ENCODE measurements around the gene AANAT.

AANAT gene

DNA sequence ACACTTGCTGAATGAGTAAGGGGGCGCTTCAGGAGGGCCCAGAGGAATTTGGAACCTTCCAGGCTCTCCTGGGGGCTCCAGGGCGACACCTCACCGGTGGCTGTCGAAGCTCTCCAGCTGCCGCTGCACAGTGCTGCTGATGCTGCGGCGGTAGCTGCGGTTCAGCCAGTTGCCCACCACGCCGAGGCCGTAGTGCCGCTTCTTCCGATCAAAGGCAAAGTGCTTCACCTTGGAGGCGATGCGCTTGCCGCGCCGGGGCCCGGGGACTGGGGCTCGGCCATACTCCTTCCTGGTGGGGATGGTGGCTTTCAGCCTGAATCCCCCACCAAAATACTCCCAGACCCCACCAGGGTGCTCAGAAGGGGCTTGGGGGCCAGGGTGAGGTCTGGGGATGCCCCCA is 9.3 kb downstream of the AANAT start:
- POLR2A ChIA-PET, result interaction anchor here (1.2 to 1.6 kb wide), 2 partner anchors 9 to 123 kb away, joined by 3 read pairs; partner anchors contain the start of gene PRPSAP1
- CTCF ChIA-PET, result interaction anchor here (1.4 to 4.2 kb wide), 3 partner anchors 10 to 29 kb away, joined by 3 to 24 read pairs (median 12); partner anchors contain the start of gene AANAT

DNA sequence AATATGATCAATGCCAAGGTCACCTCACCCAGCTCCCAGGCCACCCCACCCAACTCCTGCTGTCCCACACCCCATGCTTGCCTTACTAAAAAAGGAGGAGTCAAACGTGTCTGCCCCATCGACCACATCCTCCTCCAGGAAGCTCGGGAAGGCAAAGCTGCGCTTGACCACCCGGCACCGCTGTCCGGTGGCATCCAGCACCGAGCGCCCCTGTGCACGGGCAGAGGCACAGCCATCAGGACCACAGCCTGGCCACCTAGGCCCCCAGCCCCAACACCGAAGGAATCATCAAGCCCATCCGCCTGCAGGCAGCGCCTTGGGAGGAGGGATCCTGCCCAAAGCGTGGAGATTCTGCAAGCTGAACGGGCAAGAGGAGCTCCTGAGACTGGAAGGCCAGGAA is 10.2 kb downstream of the AANAT start:
- H3K4me3 ChIP-seq (ENCODE audit: low read depth, low read length), result no peak overlapping the region
- ChIA-PET POLR2A (interaction anchor here (1.2 to 1.6 kb wide), 2 partner anchors 8 to 124 kb away, joined by 3 read pairs; partner anchors contain the start of gene PRPSAP1), CTCF (interaction anchor here (1.2 to 4.2 kb wide), 6 partner anchors 11 to 78 kb away, joined by 3 to 24 read pairs (median 4); partner anchors contain the start of gene AANAT)
- TF ChIP-seq ZNF175 (tag by site-specific recombination; IDR thresholded peaks at IDR 0.05), result no peak
- TF ChIP-seq, protein P1, sequence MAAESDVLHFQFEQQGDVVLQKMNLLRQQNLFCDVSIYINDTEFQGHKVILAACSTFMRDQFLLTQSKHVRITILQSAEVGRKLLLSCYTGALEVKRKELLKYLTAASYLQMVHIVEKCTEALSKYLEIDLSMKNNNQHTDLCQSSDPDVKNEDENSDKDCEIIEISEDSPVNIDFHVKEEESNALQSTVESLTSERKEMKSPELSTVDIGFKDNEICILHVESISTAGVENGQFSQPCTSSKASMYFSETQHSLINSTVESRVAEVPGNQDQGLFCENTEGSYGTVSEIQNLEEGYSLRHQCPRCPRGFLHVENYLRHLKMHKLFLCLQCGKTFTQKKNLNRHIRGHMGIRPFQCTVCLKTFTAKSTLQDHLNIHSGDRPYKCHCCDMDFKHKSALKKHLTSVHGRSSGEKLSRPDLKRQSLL (tag by site-specific recombination; IDR thresholded peaks at IDR 0.05), result no peak
- no peak for TF ChIP-seq ZNF350 (tag by site-specific recombination; IDR thresholded peaks at IDR 0.05)
- no peak for TF ChIP-seq ZNF266 (tag by site-specific recombination; IDR thresholded peaks at IDR 0.05; ENCODE audit: low read depth)
- no peak for TF ChIP-seq SCRT1 (tag by site-specific recombination; IDR thresholded peaks at IDR 0.05; ENCODE audit: borderline replicate concordance)
- TF ChIP-seq ZNF843 (tag by site-specific recombination; IDR thresholded peaks at IDR 0.05), result no peak
- TF ChIP-seq, protein P2, sequence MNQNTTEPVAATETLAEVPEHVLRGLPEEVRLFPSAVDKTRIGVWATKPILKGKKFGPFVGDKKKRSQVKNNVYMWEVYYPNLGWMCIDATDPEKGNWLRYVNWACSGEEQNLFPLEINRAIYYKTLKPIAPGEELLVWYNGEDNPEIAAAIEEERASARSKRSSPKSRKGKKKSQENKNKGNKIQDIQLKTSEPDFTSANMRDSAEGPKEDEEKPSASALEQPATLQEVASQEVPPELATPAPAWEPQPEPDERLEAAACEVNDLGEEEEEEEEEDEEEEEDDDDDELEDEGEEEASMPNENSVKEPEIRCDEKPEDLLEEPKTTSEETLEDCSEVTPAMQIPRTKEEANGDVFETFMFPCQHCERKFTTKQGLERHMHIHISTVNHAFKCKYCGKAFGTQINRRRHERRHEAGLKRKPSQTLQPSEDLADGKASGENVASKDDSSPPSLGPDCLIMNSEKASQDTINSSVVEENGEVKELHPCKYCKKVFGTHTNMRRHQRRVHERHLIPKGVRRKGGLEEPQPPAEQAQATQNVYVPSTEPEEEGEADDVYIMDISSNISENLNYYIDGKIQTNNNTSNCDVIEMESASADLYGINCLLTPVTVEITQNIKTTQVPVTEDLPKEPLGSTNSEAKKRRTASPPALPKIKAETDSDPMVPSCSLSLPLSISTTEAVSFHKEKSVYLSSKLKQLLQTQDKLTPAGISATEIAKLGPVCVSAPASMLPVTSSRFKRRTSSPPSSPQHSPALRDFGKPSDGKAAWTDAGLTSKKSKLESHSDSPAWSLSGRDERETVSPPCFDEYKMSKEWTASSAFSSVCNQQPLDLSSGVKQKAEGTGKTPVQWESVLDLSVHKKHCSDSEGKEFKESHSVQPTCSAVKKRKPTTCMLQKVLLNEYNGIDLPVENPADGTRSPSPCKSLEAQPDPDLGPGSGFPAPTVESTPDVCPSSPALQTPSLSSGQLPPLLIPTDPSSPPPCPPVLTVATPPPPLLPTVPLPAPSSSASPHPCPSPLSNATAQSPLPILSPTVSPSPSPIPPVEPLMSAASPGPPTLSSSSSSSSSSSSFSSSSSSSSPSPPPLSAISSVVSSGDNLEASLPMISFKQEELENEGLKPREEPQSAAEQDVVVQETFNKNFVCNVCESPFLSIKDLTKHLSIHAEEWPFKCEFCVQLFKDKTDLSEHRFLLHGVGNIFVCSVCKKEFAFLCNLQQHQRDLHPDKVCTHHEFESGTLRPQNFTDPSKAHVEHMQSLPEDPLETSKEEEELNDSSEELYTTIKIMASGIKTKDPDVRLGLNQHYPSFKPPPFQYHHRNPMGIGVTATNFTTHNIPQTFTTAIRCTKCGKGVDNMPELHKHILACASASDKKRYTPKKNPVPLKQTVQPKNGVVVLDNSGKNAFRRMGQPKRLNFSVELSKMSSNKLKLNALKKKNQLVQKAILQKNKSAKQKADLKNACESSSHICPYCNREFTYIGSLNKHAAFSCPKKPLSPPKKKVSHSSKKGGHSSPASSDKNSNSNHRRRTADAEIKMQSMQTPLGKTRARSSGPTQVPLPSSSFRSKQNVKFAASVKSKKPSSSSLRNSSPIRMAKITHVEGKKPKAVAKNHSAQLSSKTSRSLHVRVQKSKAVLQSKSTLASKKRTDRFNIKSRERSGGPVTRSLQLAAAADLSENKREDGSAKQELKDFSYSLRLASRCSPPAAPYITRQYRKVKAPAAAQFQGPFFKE (tag by site-specific recombination; IDR thresholded peaks at IDR 0.05; ENCODE audit: borderline replicate concordance), result no peak
- TF ChIP-seq MYNN (tag by site-specific recombination; IDR thresholded peaks at IDR 0.05; ENCODE audit: borderline replicate concordance), result no peak
- H3K4me1 ChIP-seq (ENCODE audit: control insufficient read depth, insufficient read depth, low read length), result no peaks in the 10 kb centered on the region
- H3K36me3 ChIP-seq (ENCODE audit: control insufficient read depth in 2 of 2, insufficient read depth in 1 of 2, low read length in 2 of 2), result peaks cover 0 to 4% of the 10 kb centered on the region in 2 experiments; a peak in 1 of 3 replicates
- no peak overlapping the region for H3K27ac ChIP-seq (ENCODE audit: extremely low read depth, low read depth, low read length)
- no peaks in the 10 kb centered on the region for H3K9me3 ChIP-seq (ENCODE audit: control insufficient read depth, insufficient read depth, low read depth, low read length)

More for the DNA sequence above, 9.3 kb downstream of the AANAT start:
- H3K9me3 ChIP-seq (ENCODE audit: control insufficient read depth, insufficient read depth, low read depth, low read length), result no peaks in the 10 kb centered on the region
- H3K4me1 ChIP-seq (ENCODE audit: control insufficient read depth, insufficient read depth, low read length), result no peaks in the 10 kb centered on the region
- H3K36me3 ChIP-seq (ENCODE audit: control insufficient read depth in 2 of 2, insufficient read depth in 1 of 2, low read length in 2 of 2), result peaks cover 0 to 13% of the 10 kb centered on the region in 2 experiments; a peak in 1 of 3 replicates
- no peak overlapping the region for H3K4me3 ChIP-seq (ENCODE audit: low read depth, low read length)
- no peak overlapping the region for H3K27ac ChIP-seq (ENCODE audit: extremely low read depth, low read depth, low read length)
- peak; percentile 13; the same call in 1 of the 2 replicates for TF ChIP-seq GLIS2 (tag by site-specific recombination; IDR thresholded peaks at IDR 0.05)
- TF ChIP-seq ZBTB1 (tag by site-specific recombination; IDR thresholded peaks at IDR 0.05), result no peak

DNA sequence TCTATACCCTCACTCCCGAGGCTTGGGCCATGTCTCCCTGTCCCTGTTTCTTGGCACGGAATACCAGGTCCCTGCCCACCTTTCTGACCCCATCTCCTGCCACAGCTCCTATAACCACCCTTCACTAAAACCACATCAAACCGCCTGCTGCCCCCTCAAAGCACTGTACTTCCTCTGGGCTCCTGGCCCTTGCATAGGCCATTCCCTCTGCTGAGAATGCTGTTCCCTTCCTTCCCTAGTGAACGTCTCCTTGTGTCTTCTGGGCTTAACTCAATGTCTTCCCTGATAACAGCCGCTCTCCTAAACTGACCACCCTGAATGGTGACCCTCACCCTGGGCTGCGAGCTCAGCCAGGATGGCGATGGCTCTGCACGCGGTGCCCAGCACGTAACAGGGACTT is 10.7 kb downstream of the AANAT start:
- Histone ChIP-seq H3K9me3 (ENCODE audit: control insufficient read depth, insufficient read depth, low read depth, low read length) (no peaks in the 10 kb centered on the region), H3K36me3 (ENCODE audit: control insufficient read depth in 2 of 2, insufficient read depth in 1 of 2, low read length in 2 of 2) (peaks cover 0 to 3% of the 10 kb centered on the region in 2 experiments; a peak in 1 of 3 replicates), H3K4me1 (ENCODE audit: control insufficient read depth, insufficient read depth, low read length) (no peaks in the 10 kb centered on the region), H3K4me3 (ENCODE audit: low read depth, low read length) (no peak overlapping the region), H3K27ac (ENCODE audit: extremely low read depth, low read depth, low read length) (no peak overlapping the region)
- TF ChIP-seq OSR2 (tag by site-specific recombination; IDR thresholded peaks at IDR 0.05) (no peak), ZBTB17 (tag by site-specific recombination; IDR thresholded peaks at IDR 0.05) (no peak), ZNF221 (tag by site-specific recombination; IDR thresholded peaks at IDR 0.05; ENCODE audit: borderline replicate concordance) (no peak), SP2 (tag by site-specific recombination; IDR thresholded peaks at IDR 0.05) (no peak), ZNF629 (tag by site-specific recombination; IDR thresholded peaks at IDR 0.05) (no peak)
- TF ChIP-seq, protein P3, sequence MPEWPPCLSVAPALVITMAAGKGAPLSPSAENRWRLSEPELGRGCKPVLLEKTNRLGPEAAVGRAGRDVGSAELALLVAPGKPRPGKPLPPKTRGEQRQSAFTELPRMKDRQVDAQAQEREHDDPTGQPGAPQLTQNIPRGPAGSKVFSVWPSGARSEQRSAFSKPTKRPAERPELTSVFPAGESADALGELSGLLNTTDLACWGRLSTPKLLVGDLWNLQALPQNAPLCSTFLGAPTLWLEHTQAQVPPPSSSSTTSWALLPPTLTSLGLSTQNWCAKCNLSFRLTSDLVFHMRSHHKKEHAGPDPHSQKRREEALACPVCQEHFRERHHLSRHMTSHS (tag by site-specific recombination; IDR thresholded peaks at IDR 0.05), result no peak
- ChIA-PET CTCF (interaction anchor here (1.2 to 4.2 kb wide), 6 partner anchors 11 to 79 kb away, joined by 3 to 24 read pairs (median 4); partner anchors contain the start of gene AANAT), POLR2A (interaction anchor here (1.2 to 1.6 kb wide), 2 partner anchors 8 to 124 kb away, joined by 3 read pairs; partner anchors contain the start of gene PRPSAP1)

All from HEK293 (cell line).